Activated CD4-positive, alpha-beta T cell treated with anti-CD3 and anti-CD28 coated beads, Interleukin-2, amount 10 ng/mL, durations not matched to agents 24 days and 14 days (primary cell): ENCODE data around the gene HSFX3. TPM values are rescaled to one million over a fixed set of nuclear protein-coding genes. Genes with fewer than 3 reads are reported as not detected.
"Not testable (repeated sequence)": the region's sequence is repeated elsewhere in the genome, so short reads cannot be mapped to it uniquely, and the experiment has no call there.

Experiments
- DNase-seq: peaks from one replicate; pipeline ENCODE4 v3.0.0; 2022
- H3K27ac Mint-ChIP-seq: one replicate; pipeline ENCODE4 v1.8.0; 2022; ENCODE audit warnings: mild to moderate bottlenecking, mixed read lengths
- H3K27me3 Mint-ChIP-seq: one replicate; pipeline ENCODE4 v1.8.0; 2022; ENCODE audit warnings: mixed read lengths
- H3K36me3 Mint-ChIP-seq: one replicate; pipeline ENCODE4 v1.8.0; 2022; ENCODE audit warnings: low read depth, mild to moderate bottlenecking, mixed read lengths
- H3K4me1 Mint-ChIP-seq: one replicate; pipeline ENCODE4 v1.8.0; 2021; ENCODE audit warnings: mixed read lengths
- H3K4me3 Mint-ChIP-seq: one replicate; pipeline ENCODE4 v1.8.0; 2022; ENCODE audit warnings: mild to moderate bottlenecking, moderate library complexity, mixed read lengths
- H3K9me3 Mint-ChIP-seq: one replicate; pipeline ENCODE4 v1.8.0; 2021; ENCODE audit warnings: mixed read lengths
- intact Hi-C: fragments of 100-400 bp; cut with micrococcal nuclease; formaldehyde crosslinking; loops from one replicate; pipeline ENCODE4 v1.15.1; 2023
- total RNA-seq: library from RNA; stranded (reverse); gene quantifications from 2 replicates; pipeline ENCODE4 v1.2.3, GENCODE V29; 2022

HSFX3 gene
- total RNA-seq, 1 donor from 2014 or later, result not detected

DNA sequence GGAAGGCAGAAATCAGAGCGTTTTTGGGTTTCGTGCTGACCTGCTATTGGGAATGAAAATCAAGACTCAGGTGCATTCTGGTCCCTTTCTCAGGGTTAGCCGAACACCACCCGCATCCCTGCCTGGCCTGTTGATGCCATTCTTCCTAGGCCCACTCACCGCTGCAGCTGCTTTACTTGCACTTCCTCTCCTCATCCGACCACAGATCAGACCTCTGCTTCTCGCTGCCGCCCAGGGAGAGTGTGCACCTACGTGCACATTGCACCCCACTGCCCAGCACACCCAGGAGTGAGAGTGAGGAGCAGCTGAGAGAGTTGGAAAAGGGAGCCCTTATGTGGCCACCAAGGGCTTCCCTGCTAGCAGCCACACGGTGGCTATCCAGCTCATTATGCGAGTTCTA is 12.2 kb downstream of the HSFX3 start:
- Mint-ChIP-seq H3K36me3 (peaks cover 11% of the 10 kb centered on the region), H3K4me1 (peaks cover 12% of the 10 kb centered on the region)
- H3K9me3 Mint-ChIP-seq, H3K27ac Mint-ChIP-seq, DNase-seq, H3K4me3 Mint-ChIP-seq, intact Hi-C loops, H3K27me3 Mint-ChIP-seq: not testable (repeated sequence)

DNA sequence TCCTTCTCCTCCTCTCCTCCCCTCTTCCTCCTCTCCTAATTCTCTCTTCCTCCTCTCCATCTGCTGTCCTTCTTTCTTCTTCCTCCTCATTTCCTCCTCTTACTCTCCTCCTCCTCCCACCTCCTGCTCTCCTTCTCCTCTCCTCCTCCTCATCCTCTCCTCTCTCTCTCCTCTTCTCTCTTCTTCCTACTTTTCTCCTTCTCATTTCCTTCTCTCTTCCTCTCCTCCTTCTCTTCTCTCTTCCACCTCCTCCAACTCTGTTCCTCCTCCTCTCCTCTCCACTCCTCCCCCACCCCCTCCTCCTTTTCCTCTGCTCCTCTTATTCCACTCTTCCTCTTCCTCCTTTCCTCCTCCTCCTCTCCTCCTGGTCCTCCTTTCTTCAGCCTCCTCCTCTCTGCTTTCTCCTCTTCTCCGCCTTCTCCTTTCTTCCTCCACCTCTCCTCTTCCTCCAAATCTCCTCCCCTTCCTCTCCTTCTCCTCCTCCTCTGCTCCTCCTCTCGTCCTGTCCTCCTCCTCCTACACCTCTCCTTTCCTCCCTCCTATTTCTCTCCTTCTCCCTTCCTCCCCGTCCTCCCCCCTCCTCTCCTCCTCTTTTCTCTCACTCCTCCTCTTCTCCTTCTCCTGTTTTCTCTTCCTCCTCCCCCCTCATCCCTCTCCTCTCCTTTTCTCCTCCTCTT is 14.7 kb downstream of the HSFX3 start:
- intact Hi-C loops, H3K27ac Mint-ChIP-seq: not testable (repeated sequence)
- peaks cover 11% of the 10 kb centered on the region for H3K4me1 Mint-ChIP-seq

DNA sequence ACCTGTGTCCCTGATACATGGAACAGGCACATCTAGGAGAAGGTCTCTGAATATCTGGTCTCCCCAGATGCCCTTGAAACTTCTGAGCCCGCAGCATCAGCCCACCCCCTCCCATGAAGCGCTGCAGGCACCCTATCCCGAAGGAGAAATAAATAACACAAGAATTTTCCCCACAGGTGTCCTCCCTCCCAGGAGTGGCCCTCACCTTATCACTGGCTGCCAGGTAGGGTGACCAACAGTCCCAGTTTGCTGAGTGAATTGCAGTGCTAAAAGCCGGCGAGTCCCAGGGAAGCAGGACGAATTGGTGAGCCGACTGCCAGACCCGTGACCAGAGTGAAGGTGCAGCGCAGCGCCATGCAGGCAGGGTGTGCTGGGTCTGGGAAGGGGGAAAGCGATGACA is 15.7 kb downstream of the HSFX3 start:
- DNase-seq, H3K27ac Mint-ChIP-seq, H3K27me3 Mint-ChIP-seq, H3K4me3 Mint-ChIP-seq, H3K4me1 Mint-ChIP-seq, H3K9me3 Mint-ChIP-seq, intact Hi-C loops: not testable (repeated sequence)
- peaks cover 19% of the 10 kb centered on the region for H3K36me3 Mint-ChIP-seq

More for the DNA sequence above, 14.7 kb downstream of the HSFX3 start:
- not testable (repeated sequence) for H3K27me3 Mint-ChIP-seq, DNase-seq, H3K4me3 Mint-ChIP-seq, H3K9me3 Mint-ChIP-seq
- H3K36me3 Mint-ChIP-seq, result peaks cover 17% of the 10 kb centered on the region

- H3K9me3 Mint-ChIP-seq, H3K4me3 Mint-ChIP-seq, H3K27me3 Mint-ChIP-seq, DNase-seq, intact Hi-C loops, H3K4me1 Mint-ChIP-seq, H3K27ac Mint-ChIP-seq: not testable (repeated sequence)
- peaks cover 20% of the 10 kb centered on the region for H3K36me3 Mint-ChIP-seq
Observed at GRCh38 chrX:149532868-149533267, 16.9 kb downstream of the HSFX3 start.

DNA sequence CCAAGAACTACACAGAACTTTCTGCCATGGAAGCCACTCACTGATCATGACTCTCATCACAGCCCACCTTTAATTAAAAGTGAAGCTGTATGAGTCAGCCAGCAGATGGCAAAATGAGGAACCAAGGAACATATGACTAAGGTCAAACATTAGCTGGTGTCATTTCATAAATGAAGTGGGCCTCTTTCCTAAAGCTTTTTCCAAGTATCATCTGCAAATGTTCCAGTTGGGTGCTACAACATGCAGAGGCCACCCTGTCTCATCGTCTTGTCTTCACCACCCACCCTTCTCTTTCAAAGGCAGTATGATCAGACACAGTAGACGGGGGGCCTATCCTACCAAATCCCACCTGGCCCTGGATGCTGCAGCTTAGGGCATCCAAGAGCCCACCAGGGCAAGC is 18.1 kb downstream of the HSFX3 start:
- H3K36me3 Mint-ChIP-seq, result peaks cover 23% of the 10 kb centered on the region
- intact Hi-C loops, result no loop called here
- no peak overlapping the region for H3K27ac Mint-ChIP-seq
- H3K27me3 Mint-ChIP-seq, result no peaks in the 10 kb centered on the region
- H3K9me3 Mint-ChIP-seq, result no peaks in the 10 kb centered on the region
- no peak for DNase-seq
- H3K4me3 Mint-ChIP-seq, result no peak overlapping the region
- H3K4me1 Mint-ChIP-seq, result peaks cover 9% of the 10 kb centered on the region

DNA sequence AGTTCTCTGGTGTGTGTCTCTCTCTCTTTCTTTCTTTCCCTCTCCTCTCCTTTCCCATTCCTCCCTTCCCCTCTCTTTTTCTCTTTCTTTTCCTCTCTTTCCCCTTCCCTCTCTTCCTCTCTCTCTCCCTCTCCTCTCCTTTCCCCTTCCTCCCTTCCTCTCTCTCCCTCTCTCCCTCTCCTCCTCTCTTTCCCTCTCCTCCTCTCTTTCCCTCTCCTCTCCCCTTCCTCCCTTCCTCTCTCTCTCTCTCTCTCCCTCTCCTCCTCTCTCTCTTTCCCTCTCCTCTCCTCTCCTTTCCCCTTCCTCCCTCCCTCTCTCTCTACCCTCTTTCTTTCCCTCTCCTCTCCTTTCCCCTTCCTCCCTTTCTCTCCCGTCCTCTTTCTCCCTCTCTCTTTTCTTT is 21.3 kb downstream of the HSFX3 start:
- intact Hi-C loops, result loop anchor here (10.0 kb wide), 1 partner anchor 1366 kb away; the partner anchor contains the start of gene CD99L2
- Mint-ChIP-seq H3K4me3 (no peak overlapping the region), H3K9me3 (no peaks in the 10 kb centered on the region), H3K27me3 (no peaks in the 10 kb centered on the region), H3K27ac (no peak overlapping the region), H3K4me1 (peaks cover 14% of the 10 kb centered on the region), H3K36me3 (peaks cover 13% of the 10 kb centered on the region)
- DNase-seq, result no peak

- no peak overlapping the region for H3K4me3 Mint-ChIP-seq
- intact Hi-C loops, result loop anchor here (10.0 kb wide), 1 partner anchor 1367 kb away; the partner anchor contains the start of gene CD99L2
- peaks cover 13% of the 10 kb centered on the region for H3K36me3 Mint-ChIP-seq
Observed at GRCh38 chrX:149527705-149528104, 22.0 kb downstream of the HSFX3 start.

DNA sequence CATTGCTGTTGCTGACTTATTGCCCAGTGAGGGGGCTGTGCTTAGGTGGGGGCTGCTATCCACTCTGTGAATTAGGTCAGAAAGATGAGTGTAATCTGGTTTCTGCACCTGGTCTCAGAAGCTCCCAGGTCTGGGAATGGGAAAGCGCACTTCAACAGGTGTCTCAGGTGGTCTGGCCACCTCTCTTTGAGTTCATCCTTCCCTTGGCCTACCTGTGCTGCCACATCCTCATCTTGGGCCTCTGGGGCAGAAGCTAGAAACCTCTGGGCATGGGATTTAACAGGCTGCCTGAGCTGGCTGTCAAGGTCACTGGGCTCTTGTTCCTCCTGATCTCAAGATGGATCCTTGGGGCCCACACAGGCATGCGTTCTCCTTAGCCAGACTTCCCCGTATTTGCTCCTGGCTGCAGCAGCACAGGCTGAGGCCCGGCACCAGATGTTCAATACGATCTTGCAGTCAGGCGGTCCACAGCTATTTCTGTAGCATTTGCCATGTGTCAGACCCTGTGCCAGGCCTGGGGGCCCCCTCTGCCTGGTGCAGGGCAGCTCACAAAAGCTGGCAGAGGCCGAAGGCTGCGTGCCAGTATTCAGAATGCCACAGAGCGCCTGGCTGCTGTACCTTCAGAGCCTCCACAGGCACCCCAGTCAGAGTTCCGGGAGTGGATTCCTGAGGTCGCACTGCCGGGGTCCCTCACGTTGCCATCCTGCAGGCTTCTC is 23.2 kb downstream of the HSFX3 start:
- Mint-ChIP-seq H3K4me1 (peaks cover 20% of the 10 kb centered on the region), H3K27ac (peak overlapping the region; percentile 90)
- H3K36me3 Mint-ChIP-seq, H3K9me3 Mint-ChIP-seq, DNase-seq, H3K27me3 Mint-ChIP-seq, H3K4me3 Mint-ChIP-seq: not testable (repeated sequence)
- intact Hi-C loops, result loop anchor here (10.0 kb wide), 1 partner anchor 1368 kb away; the partner anchor contains the start of gene CD99L2

More at GRCh38 chrX:149527705-149528104, 22.0 kb downstream of the HSFX3 start:
- DNase-seq, result peak; percentile 80
- H3K4me1 Mint-ChIP-seq, result peaks cover 14% of the 10 kb centered on the region
- no peaks in the 10 kb centered on the region for H3K9me3 Mint-ChIP-seq
- H3K27ac Mint-ChIP-seq, result peak overlapping the region; percentile 54
- H3K27me3 Mint-ChIP-seq, result no peaks in the 10 kb centered on the region

DNA sequence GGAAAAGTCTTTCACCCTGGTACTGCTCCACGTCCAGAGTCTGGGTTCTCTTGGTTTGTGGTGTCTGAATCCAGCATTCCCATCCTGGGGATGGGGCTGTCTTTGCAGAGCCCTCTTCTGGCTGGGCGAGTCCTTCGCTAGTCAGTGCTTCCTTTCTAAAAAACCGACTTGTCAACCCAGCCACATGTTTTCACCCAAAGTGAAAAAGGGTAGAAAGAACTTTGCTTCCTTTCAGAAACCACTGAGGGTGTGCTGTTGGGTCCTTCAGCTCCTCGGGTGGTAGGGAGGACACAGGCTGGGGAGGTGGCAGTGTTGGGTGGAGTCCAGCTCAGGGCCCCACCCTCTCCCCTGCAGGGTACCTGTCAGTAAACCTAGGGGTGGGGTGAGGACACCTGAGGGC is 23.8 kb downstream of the HSFX3 start:
- H3K27me3 Mint-ChIP-seq, H3K9me3 Mint-ChIP-seq, H3K36me3 Mint-ChIP-seq: not testable (repeated sequence)
- Mint-ChIP-seq H3K27ac (peak overlapping the region; percentile 90), H3K4me1 (peaks cover 25% of the 10 kb centered on the region), H3K4me3 (peak overlapping the region; percentile 32)
- intact Hi-C loops, result loop anchor here (10.0 kb wide), 1 partner anchor 1369 kb away; the partner anchor contains the start of gene CD99L2
- peak; percentile 80 for DNase-seq

DNA sequence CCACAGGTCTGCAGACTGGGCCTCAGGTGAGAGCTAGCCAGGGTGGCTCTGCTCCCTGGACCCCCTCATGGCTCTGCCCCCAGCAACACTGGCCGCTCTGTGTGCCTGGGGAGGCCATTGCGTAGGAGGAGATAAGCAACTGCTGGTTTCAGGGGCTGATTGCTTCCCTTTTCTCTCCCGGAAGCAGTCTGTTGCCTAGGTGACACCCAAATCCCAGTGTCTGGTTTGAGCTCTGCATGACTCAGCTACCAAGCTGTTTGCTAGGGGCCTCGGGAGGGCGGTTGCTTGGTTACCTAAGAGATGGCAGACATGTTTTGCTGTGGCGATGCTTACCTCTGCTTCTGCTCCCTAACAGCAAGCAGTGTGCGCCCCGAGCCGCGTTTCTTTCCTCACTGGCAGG is 24.3 kb downstream of the HSFX3 start:
- peak; percentile 89 for DNase-seq
- H3K4me1 Mint-ChIP-seq, result peaks cover 30% of the 10 kb centered on the region
- H3K27ac Mint-ChIP-seq, result peak overlapping the region; percentile 82
- H3K36me3 Mint-ChIP-seq, H3K27me3 Mint-ChIP-seq, H3K9me3 Mint-ChIP-seq, H3K4me3 Mint-ChIP-seq: not testable (repeated sequence)
- intact Hi-C loops, result loop anchor here (10.0 kb wide), 1 partner anchor 1369 kb away; the partner anchor contains the start of gene CD99L2

- Mint-ChIP-seq H3K27me3 (no peaks in the 10 kb centered on the region), H3K36me3 (peaks cover 4% of the 10 kb centered on the region), H3K27ac (no peak overlapping the region), H3K4me1 (peaks cover 33% of the 10 kb centered on the region), H3K9me3 (no peaks in the 10 kb centered on the region), H3K4me3 (no peak overlapping the region)
- intact Hi-C loops, result loop anchor here (10.0 kb wide), 1 partner anchor 1372 kb away; the partner anchor contains the start of gene CD99L2
- DNase-seq, result no peak
Observed at GRCh38 chrX:149522916-149523315, 26.8 kb downstream of the HSFX3 start.

GRCh38 chrX:149521438-149521837 is 28.3 kb downstream of the HSFX3 start:
- Mint-ChIP-seq H3K27ac (no peak overlapping the region), H3K36me3 (peaks cover 9% of the 10 kb centered on the region), H3K9me3 (peaks cover 4% of the 10 kb centered on the region), H3K27me3 (no peaks in the 10 kb centered on the region), H3K4me3 (peak overlapping the region; percentile 50), H3K4me1 (peaks cover 37% of the 10 kb centered on the region)
- intact Hi-C loops, result loop anchor here (10.0 kb wide), 1 partner anchor 1373 kb away; the partner anchor contains the start of gene CD99L2
- DNase-seq, result no peak

GRCh38 chrX:149520636-149521277 is 29.0 kb downstream of the HSFX3 start:
- H3K4me1 Mint-ChIP-seq, result peaks cover 44% of the 10 kb centered on the region
- DNase-seq, H3K27me3 Mint-ChIP-seq, H3K27ac Mint-ChIP-seq, H3K9me3 Mint-ChIP-seq, H3K4me3 Mint-ChIP-seq: not testable (repeated sequence)
- intact Hi-C loops, result loop anchor here (10.0 kb wide), 1 partner anchor 1374 kb away; the partner anchor contains the start of gene CD99L2
- peaks cover 14% of the 10 kb centered on the region for H3K36me3 Mint-ChIP-seq

DNA sequence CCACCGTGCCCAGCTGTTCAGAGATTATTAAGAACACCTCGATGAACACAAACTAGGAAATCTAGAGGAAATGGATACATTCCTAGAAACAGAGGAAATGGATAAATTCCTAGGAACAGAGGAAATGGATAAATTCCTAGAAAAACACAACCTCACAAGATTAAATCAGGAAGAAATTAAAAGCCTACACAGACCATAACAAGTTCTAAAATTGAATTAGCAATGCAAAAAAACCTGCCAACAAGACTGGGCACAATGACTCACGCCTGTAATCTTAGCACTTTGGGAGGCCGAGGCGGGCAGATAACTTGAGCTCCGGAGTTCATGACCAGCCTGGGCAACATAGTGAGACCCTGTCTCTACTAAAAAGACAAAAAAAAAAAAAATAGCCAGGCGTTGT is 31.5 kb downstream of the HSFX3 start:
- no peaks in the 10 kb centered on the region for H3K27me3 Mint-ChIP-seq
- H3K4me1 Mint-ChIP-seq, result peaks cover 51% of the 10 kb centered on the region
- no peak overlapping the region for H3K27ac Mint-ChIP-seq
- H3K36me3 Mint-ChIP-seq, result peaks cover 16% of the 10 kb centered on the region
- intact Hi-C loops, result no loop called here
- H3K9me3 Mint-ChIP-seq, result peaks cover 4% of the 10 kb centered on the region
- DNase-seq, result no peak
- H3K4me3 Mint-ChIP-seq, result no peak overlapping the region
